ENCODE measurements around the gene JARID2. TPM values are rescaled to one million over a fixed set of nuclear protein-coding genes. Genes with fewer than 3 reads are reported as not detected.
A peak's percentile ranks its signal among the peaks of the same experiment; 100 is the strongest.

JARID2 gene
- total RNA-seq, 2 donors from 2014 or later: 8.3 to 12.8 TPM

DNA sequence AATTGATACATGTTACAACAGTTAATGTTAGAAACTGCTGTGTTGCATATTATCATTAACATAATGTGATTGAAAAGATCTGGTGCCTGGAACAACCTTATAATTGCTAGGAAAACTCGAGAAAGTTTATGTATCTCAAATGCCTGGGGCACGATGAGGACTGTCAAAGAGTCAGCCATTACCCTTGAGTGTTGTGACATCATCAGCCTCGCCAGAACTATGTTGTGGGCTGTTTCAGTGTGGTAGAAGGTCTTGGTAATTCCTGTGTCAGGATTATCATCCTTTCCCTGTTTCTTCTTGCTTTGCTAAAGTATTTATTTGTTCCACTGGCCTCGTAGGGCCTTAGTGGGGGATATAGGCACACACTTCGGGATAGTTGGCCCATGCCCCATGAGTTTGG is 231.9 kb downstream of the JARID2 start:
- H3K27ac ChIP-seq: peak overlapping the region in 1 of 2 donors; percentile 90
- TF ChIP-seq, protein P1, sequence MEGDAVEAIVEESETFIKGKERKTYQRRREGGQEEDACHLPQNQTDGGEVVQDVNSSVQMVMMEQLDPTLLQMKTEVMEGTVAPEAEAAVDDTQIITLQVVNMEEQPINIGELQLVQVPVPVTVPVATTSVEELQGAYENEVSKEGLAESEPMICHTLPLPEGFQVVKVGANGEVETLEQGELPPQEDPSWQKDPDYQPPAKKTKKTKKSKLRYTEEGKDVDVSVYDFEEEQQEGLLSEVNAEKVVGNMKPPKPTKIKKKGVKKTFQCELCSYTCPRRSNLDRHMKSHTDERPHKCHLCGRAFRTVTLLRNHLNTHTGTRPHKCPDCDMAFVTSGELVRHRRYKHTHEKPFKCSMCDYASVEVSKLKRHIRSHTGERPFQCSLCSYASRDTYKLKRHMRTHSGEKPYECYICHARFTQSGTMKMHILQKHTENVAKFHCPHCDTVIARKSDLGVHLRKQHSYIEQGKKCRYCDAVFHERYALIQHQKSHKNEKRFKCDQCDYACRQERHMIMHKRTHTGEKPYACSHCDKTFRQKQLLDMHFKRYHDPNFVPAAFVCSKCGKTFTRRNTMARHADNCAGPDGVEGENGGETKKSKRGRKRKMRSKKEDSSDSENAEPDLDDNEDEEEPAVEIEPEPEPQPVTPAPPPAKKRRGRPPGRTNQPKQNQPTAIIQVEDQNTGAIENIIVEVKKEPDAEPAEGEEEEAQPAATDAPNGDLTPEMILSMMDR (IDR thresholded peaks at IDR 0.05): no peak
- H3K27me3 ChIP-seq (replicated peaks; ENCODE audit: insufficient read depth): no peaks in the 10 kb centered on the region
- DNase-seq (ENCODE audit: low spot score) (no peak), ATAC-seq (ENCODE audit: insufficient number of reproducible peaks, low FRiP score, low read depth) (no peak)
- H3K4me1 ChIP-seq (ENCODE audit: control insufficient read depth in 1 of 2, low read depth in 2 of 2): peaks cover 24 to 73% of the 10 kb centered on the region in 2 donors
- H3K36me3 ChIP-seq: no peaks in the 10 kb centered on the region
- H3K9me3 ChIP-seq: no peaks in the 10 kb centered on the region
- no peak overlapping the region for H3K4me3 ChIP-seq

DNA sequence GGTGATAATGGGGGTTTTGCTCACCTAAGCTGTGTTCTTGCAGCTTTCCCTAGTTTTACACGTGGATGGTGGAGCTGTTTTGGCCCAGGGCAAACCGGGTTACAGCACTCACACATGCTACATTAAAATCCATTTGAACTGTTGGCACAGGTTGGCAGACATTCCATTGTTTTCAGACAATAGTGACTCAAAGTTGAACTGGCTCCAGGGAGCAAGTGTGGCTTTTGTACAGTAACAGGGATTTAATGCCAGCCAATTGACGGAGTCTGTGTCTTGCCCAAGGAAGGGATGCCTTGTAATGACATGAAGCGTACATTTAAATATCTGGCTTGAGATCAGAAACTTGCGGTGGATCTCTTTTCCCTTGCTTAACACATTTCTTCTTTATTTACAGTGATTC is 233.9 kb downstream of the JARID2 start:
- ATAC-seq (ENCODE audit: insufficient number of reproducible peaks, low FRiP score, low read depth) (no peak), DNase-seq (ENCODE audit: low spot score) (no peak)
- TF ChIP-seq, protein P1 (IDR thresholded peaks at IDR 0.05): no peak
- Histone ChIP-seq H3K4me3 (peak overlapping the region; percentile 2), H3K9me3 (no peaks in the 10 kb centered on the region), H3K36me3 (no peaks in the 10 kb centered on the region), H3K27ac (no peak overlapping the region), H3K27me3 (replicated peaks; ENCODE audit: insufficient read depth) (no peaks in the 10 kb centered on the region), H3K4me1 (ENCODE audit: control insufficient read depth in 1 of 2, low read depth in 2 of 2) (peaks cover 19 to 56% of the 10 kb centered on the region in 2 donors)

DNA sequence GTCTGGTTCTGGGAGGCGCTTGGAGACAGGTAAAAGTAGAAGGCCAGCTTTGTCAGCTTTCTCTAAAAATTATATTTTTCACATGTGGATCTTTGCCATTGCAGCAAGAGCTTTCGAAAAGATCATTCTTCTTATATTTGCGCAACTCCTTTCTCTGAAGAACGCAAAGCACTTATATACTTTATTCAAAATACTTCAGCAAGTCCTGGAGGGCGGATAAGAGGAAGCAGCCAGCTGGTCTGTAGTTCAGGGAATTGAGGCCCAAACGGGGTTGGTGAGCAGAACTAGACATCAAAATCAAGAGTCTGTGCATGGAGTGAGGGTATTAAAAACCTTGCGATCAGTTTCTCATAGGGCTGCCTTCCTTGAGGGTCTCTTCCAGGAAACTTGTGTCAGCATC is 234.7 kb downstream of the JARID2 start:
- ATAC-seq (ENCODE audit: insufficient number of reproducible peaks, low FRiP score, low read depth) (no peak), DNase-seq (ENCODE audit: low spot score) (no peak)
- Histone ChIP-seq H3K27ac (no peak overlapping the region), H3K4me3 (no peak overlapping the region), H3K36me3 (no peaks in the 10 kb centered on the region), H3K27me3 (replicated peaks; ENCODE audit: insufficient read depth) (no peaks in the 10 kb centered on the region), H3K4me1 (ENCODE audit: control insufficient read depth in 1 of 2, low read depth in 2 of 2) (peaks cover 19 to 48% of the 10 kb centered on the region in 2 donors), H3K9me3 (no peaks in the 10 kb centered on the region)
- TF ChIP-seq, protein P1 (IDR thresholded peaks at IDR 0.05): no peak

DNA sequence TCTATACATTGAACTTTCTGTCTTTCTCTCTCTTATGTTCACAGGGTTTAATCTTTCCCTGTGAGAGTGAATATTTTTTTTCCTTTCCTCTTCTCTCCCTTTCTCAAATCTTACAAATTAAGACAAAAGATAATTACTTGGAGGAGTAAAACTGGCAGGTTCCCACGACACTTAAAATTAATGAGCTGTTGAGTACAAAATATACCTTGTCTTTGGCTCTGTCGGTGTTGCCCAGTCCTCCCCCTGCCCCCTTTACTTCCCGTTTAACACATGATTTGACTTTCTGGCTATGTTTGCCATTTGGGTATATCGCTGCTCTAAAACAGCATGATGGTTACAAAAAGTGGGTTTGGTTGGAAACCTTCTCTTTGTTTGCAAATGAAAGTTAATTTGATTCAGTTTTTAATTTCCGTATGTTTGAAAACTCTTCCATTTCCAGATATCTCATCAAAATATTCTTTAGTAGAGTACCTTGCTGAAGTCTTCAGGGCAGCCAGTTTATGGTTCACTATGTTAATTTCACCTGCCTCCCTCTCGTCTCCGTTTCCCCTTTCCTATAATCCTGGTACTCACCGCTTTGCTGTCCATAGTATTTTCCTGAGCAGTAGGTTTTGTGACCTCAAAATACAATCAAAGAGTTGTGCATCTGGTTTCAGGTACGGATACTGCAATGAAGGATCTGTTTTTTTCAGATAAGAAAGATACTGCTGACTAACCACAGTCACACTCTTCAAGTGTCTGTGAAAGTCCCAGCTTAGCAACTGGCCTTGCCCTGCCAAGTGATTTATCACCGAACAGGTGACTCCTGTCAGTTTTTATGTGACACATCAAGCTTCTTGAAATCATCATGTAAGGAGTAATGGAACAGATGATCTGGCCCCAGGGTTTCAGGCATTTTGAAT is 235.8 kb downstream of the JARID2 start:
- Histone ChIP-seq H3K4me1 (ENCODE audit: control insufficient read depth in 1 of 2, low read depth in 2 of 2) (peaks cover 12 to 37% of the 10 kb centered on the region in 2 donors), H3K36me3 (no peaks in the 10 kb centered on the region), H3K9me3 (no peaks in the 10 kb centered on the region), H3K4me3 (no peak overlapping the region), H3K27ac (no peak overlapping the region), H3K27me3 (replicated peaks; ENCODE audit: insufficient read depth) (no peaks in the 10 kb centered on the region)
- TF ChIP-seq, protein P1 (IDR thresholded peaks at IDR 0.05): no peak
- ATAC-seq (ENCODE audit: insufficient number of reproducible peaks, low FRiP score, low read depth) (no peak), DNase-seq (ENCODE audit: low spot score) (no peak)

DNA sequence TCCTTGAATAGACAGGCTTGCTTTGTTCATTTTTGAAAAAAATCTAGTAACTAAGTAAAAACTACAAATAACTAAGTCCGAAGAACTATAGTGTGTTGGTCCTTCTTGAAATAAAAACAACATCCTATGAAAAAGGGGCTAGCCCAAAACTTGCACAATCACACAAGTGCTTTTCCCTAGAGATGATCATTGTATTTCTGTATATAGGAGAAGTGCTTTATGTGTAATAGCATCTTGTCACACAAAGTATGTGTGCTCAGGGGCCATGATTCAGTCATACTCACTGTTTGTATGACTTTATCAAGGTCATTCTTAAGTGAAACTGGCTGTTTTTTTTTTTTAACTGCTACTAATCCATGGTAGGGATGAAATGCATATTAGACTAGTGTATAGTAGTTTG is 237.2 kb downstream of the JARID2 start:
- ATAC-seq (ENCODE audit: insufficient number of reproducible peaks, low FRiP score, low read depth): no peak
- Histone ChIP-seq H3K9me3 (no peaks in the 10 kb centered on the region), H3K36me3 (peaks cover 6% of the 10 kb centered on the region), H3K4me3 (no peak overlapping the region), H3K27me3 (replicated peaks; ENCODE audit: insufficient read depth) (no peaks in the 10 kb centered on the region), H3K27ac (no peak overlapping the region), H3K4me1 (ENCODE audit: control insufficient read depth in 1 of 2, low read depth in 2 of 2) (peaks cover under 1 to 23% of the 10 kb centered on the region in 2 donors)
- TF ChIP-seq, protein P1 (IDR thresholded peaks at IDR 0.05): no peak
- DNase-seq (ENCODE audit: low spot score): no peak

Data from thoracic aorta (tissue), 2 donors.